Activated naive CD8-positive, alpha-beta T cell (primary cell): Measurements from ENCODE around the gene CDYL2.

Experiments used
- H3K27ac Mint-ChIP-seq: one replicate; pipeline ENCODE4 v1.8.0; 2021; ENCODE audit warnings: mixed read lengths
- H3K27me3 Mint-ChIP-seq: one replicate; pipeline ENCODE4 v1.8.0; 2021; ENCODE audit warnings: mixed read lengths
- H3K36me3 Mint-ChIP-seq: one replicate; pipeline ENCODE4 v1.8.0; 2021; ENCODE audit warnings: mixed read lengths
- H3K4me1 Mint-ChIP-seq: one replicate; pipeline ENCODE4 v1.8.0; 2021; ENCODE audit warnings: low read depth, mixed read lengths
- H3K4me3 Mint-ChIP-seq: one replicate; pipeline ENCODE4 v1.8.0; 2021; ENCODE audit warnings: mild to moderate bottlenecking, mixed read lengths
- H3K9me3 Mint-ChIP-seq: one replicate; pipeline ENCODE4 v1.8.0; 2021; ENCODE audit warnings: low read depth, mixed read lengths

The CDYL2 gene

DNA sequence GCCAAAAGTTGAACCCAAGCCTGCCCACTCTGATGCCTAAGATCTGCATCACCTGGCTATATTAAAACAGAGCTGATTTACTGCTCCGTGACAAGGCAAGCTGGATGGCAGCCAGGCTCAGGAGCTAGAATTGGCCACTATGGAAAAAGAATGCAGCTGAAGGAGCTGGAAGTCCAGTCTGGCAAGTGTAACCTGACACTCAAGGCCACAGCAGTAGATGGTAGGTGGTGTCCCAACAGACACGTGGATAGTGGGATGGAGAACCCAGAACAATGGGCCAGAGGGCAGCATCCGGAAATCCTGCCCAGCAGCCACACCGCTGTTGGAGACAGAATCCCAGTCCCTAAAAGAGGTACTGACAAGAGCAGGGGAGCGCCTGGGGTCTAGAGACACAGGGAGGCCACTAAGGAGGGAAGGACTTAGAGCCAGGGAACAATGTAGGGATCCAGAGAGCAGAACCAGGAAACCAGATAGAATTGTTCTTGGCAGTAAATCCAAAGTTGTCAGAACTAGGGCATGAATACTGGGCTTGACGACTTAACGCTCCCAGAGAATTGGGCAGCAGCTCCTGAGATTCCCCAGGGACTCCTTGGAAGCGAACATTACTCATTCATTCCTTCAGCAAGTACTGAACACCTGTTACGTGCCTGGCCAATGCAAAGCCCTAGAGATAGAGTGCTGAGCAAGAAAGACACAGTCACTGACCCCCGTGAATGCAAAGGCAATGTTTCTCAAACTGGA is 85.7 kb downstream of the CDYL2 start:
- H3K36me3 Mint-ChIP-seq, result no peaks in the 10 kb centered on the region
- no peak overlapping the region for H3K27ac Mint-ChIP-seq
- H3K4me3 Mint-ChIP-seq, result no peak overlapping the region
- no peaks in the 10 kb centered on the region for H3K27me3 Mint-ChIP-seq
- peaks cover 11% of the 10 kb centered on the region for H3K4me1 Mint-ChIP-seq
- H3K9me3 Mint-ChIP-seq, result no peaks in the 10 kb centered on the region

DNA sequence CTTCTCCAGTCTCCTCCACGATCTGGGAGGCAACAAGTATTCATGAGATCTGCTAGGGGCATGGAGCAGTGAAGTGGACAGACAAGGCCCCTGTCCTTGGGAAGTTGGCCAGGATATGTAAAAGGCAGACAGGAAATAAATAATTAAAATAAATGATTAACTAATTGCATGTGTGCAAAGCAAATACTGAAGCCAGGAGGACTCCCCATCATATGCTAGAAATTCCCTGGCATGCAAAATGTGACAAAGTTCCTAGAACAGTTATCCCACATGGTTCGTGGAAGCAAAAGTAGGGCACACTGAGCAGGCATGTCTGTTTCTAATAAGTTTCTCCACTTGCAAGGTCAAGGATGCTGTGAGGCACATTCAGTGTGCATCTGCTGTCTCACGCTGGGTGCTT is 86.8 kb downstream of the CDYL2 start:
- H3K36me3 Mint-ChIP-seq, result no peaks in the 10 kb centered on the region

DNA sequence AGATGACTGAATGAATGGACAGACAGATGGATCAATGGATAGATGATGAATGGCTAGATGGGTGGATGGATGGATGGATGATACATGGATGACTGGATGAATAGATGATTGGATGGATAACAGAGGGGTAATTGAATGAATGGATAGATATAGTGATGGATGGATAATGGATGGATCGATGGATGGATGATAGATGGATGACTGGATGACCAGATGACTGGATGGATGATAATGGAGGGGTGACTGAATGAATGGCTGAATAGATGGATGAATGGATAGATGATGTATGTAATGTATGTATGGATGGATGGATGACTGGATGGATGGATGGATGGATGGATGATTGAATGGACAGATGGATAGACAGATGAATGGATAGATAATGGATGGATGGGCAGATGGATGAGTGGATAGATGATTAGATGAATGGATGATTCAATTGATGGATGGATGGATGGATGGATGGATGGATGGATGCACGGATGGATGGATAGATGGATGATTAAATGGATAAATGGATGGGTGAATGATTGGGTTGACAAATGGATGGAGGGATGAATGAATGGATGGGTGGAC is 87.7 kb downstream of the CDYL2 start:
- Mint-ChIP-seq H3K27ac (no peak overlapping the region), H3K9me3 (no peaks in the 10 kb centered on the region), H3K4me3 (no peak overlapping the region), H3K36me3 (no peaks in the 10 kb centered on the region), H3K4me1 (peaks cover 11% of the 10 kb centered on the region), H3K27me3 (no peaks in the 10 kb centered on the region)

More for the DNA sequence above, 86.8 kb downstream of the CDYL2 start:
- H3K4me1 Mint-ChIP-seq, result peaks cover 11% of the 10 kb centered on the region
- no peaks in the 10 kb centered on the region for H3K27me3 Mint-ChIP-seq
- H3K9me3 Mint-ChIP-seq, result no peaks in the 10 kb centered on the region
- H3K27ac Mint-ChIP-seq, result no peak overlapping the region
- no peak overlapping the region for H3K4me3 Mint-ChIP-seq

DNA sequence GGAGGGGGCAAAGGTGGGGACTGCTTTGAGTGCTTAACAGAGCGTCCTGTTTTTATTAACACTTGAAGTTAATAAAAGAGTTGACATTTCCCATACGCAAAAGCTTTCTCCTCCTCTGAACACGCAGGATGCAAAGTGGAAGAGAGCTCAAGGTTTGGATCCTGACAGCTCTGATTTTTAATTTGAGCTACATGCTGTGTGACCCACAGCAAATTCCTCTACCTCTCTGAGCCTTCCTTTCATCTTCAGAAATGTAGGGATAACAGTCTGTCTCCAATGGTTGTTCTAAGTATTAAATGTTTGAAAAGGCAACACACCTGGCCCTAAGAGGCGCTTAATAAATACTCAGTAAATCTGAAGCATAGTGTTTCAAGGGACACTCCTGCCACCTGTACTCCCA is 93.0 kb downstream of the CDYL2 start:
- no peaks in the 10 kb centered on the region for H3K36me3 Mint-ChIP-seq
- no peak overlapping the region for H3K4me3 Mint-ChIP-seq
- no peaks in the 10 kb centered on the region for H3K27me3 Mint-ChIP-seq
- H3K9me3 Mint-ChIP-seq, result peaks cover 4% of the 10 kb centered on the region
- no peak overlapping the region for H3K27ac Mint-ChIP-seq
- H3K4me1 Mint-ChIP-seq, result no peaks in the 10 kb centered on the region

GRCh38 chr16:80710918-80711317 is 93.5 kb downstream of the CDYL2 start:
- H3K27me3 Mint-ChIP-seq, result no peaks in the 10 kb centered on the region
- H3K36me3 Mint-ChIP-seq, result peaks cover 2% of the 10 kb centered on the region
- peaks cover 6% of the 10 kb centered on the region for H3K9me3 Mint-ChIP-seq

GRCh38 chr16:80708823-80709222 is 95.6 kb downstream of the CDYL2 start:
- H3K36me3 Mint-ChIP-seq, result peaks cover 4% of the 10 kb centered on the region
- H3K27me3 Mint-ChIP-seq, result no peaks in the 10 kb centered on the region
- no peak overlapping the region for H3K4me3 Mint-ChIP-seq
- H3K9me3 Mint-ChIP-seq, result peaks cover 9% of the 10 kb centered on the region
- H3K27ac Mint-ChIP-seq, result no peak overlapping the region
- H3K4me1 Mint-ChIP-seq, result no peaks in the 10 kb centered on the region

More at GRCh38 chr16:80710918-80711317, 93.5 kb downstream of the CDYL2 start:
- Mint-ChIP-seq H3K4me1 (no peaks in the 10 kb centered on the region), H3K27ac (no peak overlapping the region), H3K4me3 (no peak overlapping the region)

- Mint-ChIP-seq H3K27me3 (no peaks in the 10 kb centered on the region), H3K27ac (no peak overlapping the region), H3K4me1 (no peaks in the 10 kb centered on the region), H3K36me3 (peaks cover 4% of the 10 kb centered on the region), H3K9me3 (peaks cover 9% of the 10 kb centered on the region), H3K4me3 (no peak overlapping the region)
Measured at GRCh38 chr16:80707686-80708085, 96.7 kb downstream of the CDYL2 start.

GRCh38 chr16:80705596-80705995 is 98.8 kb downstream of the CDYL2 start:
- Mint-ChIP-seq H3K9me3 (peaks cover 9% of the 10 kb centered on the region), H3K27ac (no peak overlapping the region), H3K27me3 (no peaks in the 10 kb centered on the region), H3K4me3 (no peak overlapping the region), H3K36me3 (peaks cover 4% of the 10 kb centered on the region), H3K4me1 (peaks cover 2% of the 10 kb centered on the region)

DNA sequence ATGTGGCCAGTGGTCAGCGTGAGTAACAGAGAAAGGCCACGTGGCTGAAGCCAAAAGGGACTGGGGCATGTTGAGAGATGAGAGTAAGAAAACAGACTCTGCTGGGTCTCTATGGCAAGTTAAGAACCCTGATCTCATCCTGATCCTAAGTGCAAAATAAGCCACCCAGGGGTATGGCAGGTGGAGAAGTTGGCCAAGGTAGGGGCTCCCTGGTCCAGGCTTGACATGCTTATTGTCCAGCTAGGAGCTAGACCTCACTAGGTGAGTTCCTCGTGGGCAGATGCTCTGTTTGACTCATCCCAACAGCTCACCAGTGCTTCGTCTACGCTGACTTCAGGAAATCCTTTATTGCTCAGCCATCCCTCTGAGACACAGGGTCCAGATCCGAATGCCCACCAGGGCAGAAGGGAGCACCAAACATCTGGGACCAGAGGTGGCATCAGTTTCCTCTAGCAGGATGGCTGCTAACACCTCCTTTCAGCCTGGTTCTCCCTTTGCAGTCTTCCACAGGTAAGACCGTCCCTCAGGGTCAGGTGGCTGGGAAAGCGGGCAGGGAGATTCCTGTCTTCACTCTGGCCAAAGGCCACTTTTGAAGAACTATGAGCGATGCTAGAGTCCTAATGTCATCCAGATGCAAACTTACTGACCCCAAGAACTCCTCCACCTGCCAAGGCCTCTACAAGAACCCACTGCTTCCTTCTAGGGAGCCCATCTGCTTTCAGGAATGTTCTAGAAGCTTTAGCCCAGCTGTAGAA is 99.5 kb downstream of the CDYL2 start:
- no peak overlapping the region for H3K27ac Mint-ChIP-seq
- no peaks in the 10 kb centered on the region for H3K27me3 Mint-ChIP-seq
- no peak overlapping the region for H3K4me3 Mint-ChIP-seq
- H3K36me3 Mint-ChIP-seq, result peaks cover 4% of the 10 kb centered on the region
- H3K9me3 Mint-ChIP-seq, result peaks cover 9% of the 10 kb centered on the region
- peaks cover 2% of the 10 kb centered on the region for H3K4me1 Mint-ChIP-seq

GRCh38 chr16:80703131-80704071 is 101.0 kb downstream of the CDYL2 start:
- no peak overlapping the region for H3K4me3 Mint-ChIP-seq
- H3K4me1 Mint-ChIP-seq, result peaks cover 6% of the 10 kb centered on the region
- no peak overlapping the region for H3K27ac Mint-ChIP-seq
- H3K27me3 Mint-ChIP-seq, result no peaks in the 10 kb centered on the region
- H3K36me3 Mint-ChIP-seq, result peaks cover 4% of the 10 kb centered on the region
- peaks cover 9% of the 10 kb centered on the region for H3K9me3 Mint-ChIP-seq

- H3K27ac Mint-ChIP-seq, result no peak overlapping the region
- H3K27me3 Mint-ChIP-seq, result no peaks in the 10 kb centered on the region
- peaks cover 4% of the 10 kb centered on the region for H3K36me3 Mint-ChIP-seq
- H3K4me1 Mint-ChIP-seq, result peaks cover 6% of the 10 kb centered on the region
- H3K9me3 Mint-ChIP-seq, result peaks cover 6% of the 10 kb centered on the region
- H3K4me3 Mint-ChIP-seq, result no peak overlapping the region
Measured at GRCh38 chr16:80702696-80703095, 101.7 kb downstream of the CDYL2 start.

DNA sequence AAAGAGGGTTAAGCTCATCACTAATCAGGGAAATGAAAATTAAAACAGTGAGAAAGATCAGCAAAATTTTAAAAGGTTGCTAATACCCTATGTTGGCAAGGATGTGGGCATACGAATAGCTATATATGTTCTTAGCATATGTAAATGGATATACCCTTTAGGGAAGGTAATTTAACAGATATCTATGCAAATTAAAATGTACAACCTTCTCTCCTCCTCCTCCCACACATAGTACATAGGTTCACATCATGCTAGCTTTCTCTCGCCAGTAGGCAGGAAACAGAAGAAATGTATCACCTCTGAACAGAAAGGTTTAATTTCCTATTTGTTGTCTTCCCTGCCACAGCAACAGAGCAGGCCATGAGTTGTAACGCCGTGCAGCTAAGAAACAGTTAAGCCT is 103.8 kb downstream of the CDYL2 start:
- no peaks in the 10 kb centered on the region for H3K9me3 Mint-ChIP-seq
- H3K4me1 Mint-ChIP-seq, result peaks cover 6% of the 10 kb centered on the region
- H3K27ac Mint-ChIP-seq, result no peak overlapping the region
- no peaks in the 10 kb centered on the region for H3K27me3 Mint-ChIP-seq
- peaks cover 3% of the 10 kb centered on the region for H3K36me3 Mint-ChIP-seq
- no peak overlapping the region for H3K4me3 Mint-ChIP-seq

GRCh38 chr16:80695020-80695419 is 109.4 kb downstream of the CDYL2 start:
- no peak overlapping the region for H3K27ac Mint-ChIP-seq
- peaks cover 7% of the 10 kb centered on the region for H3K36me3 Mint-ChIP-seq
- no peaks in the 10 kb centered on the region for H3K27me3 Mint-ChIP-seq
- H3K9me3 Mint-ChIP-seq, result no peaks in the 10 kb centered on the region
- peaks cover 25% of the 10 kb centered on the region for H3K4me1 Mint-ChIP-seq
- H3K4me3 Mint-ChIP-seq, result no peak overlapping the region

- Mint-ChIP-seq H3K4me3 (no peak overlapping the region), H3K27ac (no peak overlapping the region), H3K4me1 (peaks cover 22% of the 10 kb centered on the region), H3K9me3 (no peaks in the 10 kb centered on the region), H3K36me3 (peaks cover 7% of the 10 kb centered on the region), H3K27me3 (no peaks in the 10 kb centered on the region)
Measured at GRCh38 chr16:80693553-80693952, 110.8 kb downstream of the CDYL2 start.
